HCT116 (cell line): Measurements from ENCODE around the gene TMEM244. TPM values are rescaled to one million over a fixed set of nuclear protein-coding genes. Genes with fewer than 3 reads are reported as not detected.

Experiments used
- ATAC-seq: fragments of 200-7000 bp; cut with Tn5 transposase; 2 replicates; pipeline ENCODE4 v1.9.1; 2020; ENCODE audit warnings: mild to moderate bottlenecking, moderate library complexity
- BruUV-seq: library from RNA; stranded (reverse); fragments of 400-500 nt; replicated peaks from 2 replicates; lab custom pipeline; 2021; lab: Mats Ljungman, UMichigan
- CTCF ChIA-PET: fragments of 300-600 bp; sonication (Branson Sonifier 250); formaldehyde crosslinking; loops from one replicate; lab custom pipeline; 2021; ENCODE audit warnings: antibody characterized with exemption; lab: Charles Lee
- POLR2A ChIA-PET: fragments of 300-600, 350-600 bp; sonication (Branson Sonifier 250); formaldehyde crosslinking; loops from one replicate; lab custom pipeline; 2021; ENCODE audit warnings: antibody characterized with exemption; lab: Charles Lee
- RAD21 ChIA-PET, 2 experiments: fragments of 300-600 bp; sonication (Branson Sonifier 250); formaldehyde crosslinking; loops; one replicate each; lab custom pipeline; 2023; ENCODE audit warnings: low total read pairs in 2 of 2; ENCODE audit not compliant: uncharacterized antibody in 2 of 2, unreplicated experiment in 2 of 2, low non-redundant PET in 1 of 2; lab: Charles Lee
- DNase-seq: peaks from one replicate; pipeline ENCODE4 v3.0.0-alpha.2; 2010; ENCODE audit warnings: low read depth, low spot score
- H2AFZ ChIP-seq: fragments of 200-600 bp; shearing (Covaris generic), sonication (generic); 2 replicates; pipeline ENCODE4 v1.6.1; 2017; ENCODE audit warnings: low read depth, mixed run types, mixed read lengths, antibody characterized with exemption, low read length; ENCODE audit not compliant: poor library complexity, severe bottlenecking
- H3K27ac ChIP-seq: 2 replicates; pipeline ENCODE4 v1.5.1; 2012; ENCODE audit warnings: low read depth, low read length
- H3K27me3 ChIP-seq: fragments of 200-600 bp; sonication (generic); 2 replicates; pipeline ENCODE4 v1.6.1; 2016; ENCODE audit warnings: mixed run types, low read length, mixed read lengths; ENCODE audit not compliant: insufficient read depth
- H3K36me3 ChIP-seq, 2 experiments: fragments of 200-500 bp in 1 of 2; fragments of 200-600 bp in 1 of 2; sonication (Bioruptor generic) in 1 of 2; sonication (generic) in 1 of 2; 2 replicates each; pipeline versions ENCODE4 v1.5.1 to v1.6.1; 2014 to 2016; ENCODE audit warnings: low read length in 2 of 2, inconsistent platforms in 1 of 2, mixed read lengths in 1 of 2, mixed run types in 1 of 2; ENCODE audit not compliant: insufficient read depth in 2 of 2, control insufficient read depth in 1 of 2
- H3K4me1 ChIP-seq, 2 experiments: fragments of 200-600 bp in 1 of 2; sonication (generic) in 1 of 2; 2 replicates each; pipeline versions ENCODE4 v1.5.1 to v1.6.1; 2012 to 2017; ENCODE audit warnings: low read length in 2 of 2, inconsistent platforms in 1 of 2, mild to moderate bottlenecking in 1 of 2, mixed read lengths in 1 of 2, mixed run types in 1 of 2, moderate library complexity in 1 of 2; ENCODE audit not compliant: insufficient read depth in 2 of 2, control insufficient read depth in 1 of 2
- H3K4me2 ChIP-seq: fragments of 200-600 bp; sonication (generic); 2 replicates; pipeline ENCODE4 v1.6.1; 2017; ENCODE audit warnings: mixed run types, low read length, mixed read lengths
- H3K4me3 ChIP-seq, 2 experiments: fragments of 200-600 bp in 1 of 2; sonication (generic) in 1 of 2; replicated peaks in 1 of 2; 2 replicates each; pipeline ENCODE4 v1.5.1; 2011 to 2016; ENCODE audit warnings: low read length in 2 of 2, control low read depth in 1 of 2, low read depth in 1 of 2, mild to moderate bottlenecking in 1 of 2, mixed read lengths in 1 of 2, mixed run types in 1 of 2
- H3K79me2 ChIP-seq: fragments of 200-600 bp; sonication (generic); 2 replicates; pipeline ENCODE4 v1.6.1; 2017; ENCODE audit warnings: mild to moderate bottlenecking, mixed run types, low read length, moderate library complexity, mixed read lengths; ENCODE audit not compliant: insufficient read depth
- H3K9ac ChIP-seq: fragments of 200-600 bp; sonication (generic); 2 replicates; pipeline ENCODE4 v1.6.1; 2016; ENCODE audit warnings: low read length, mixed read lengths
- H3K9me2 ChIP-seq: fragments of 200-600 bp; sonication (generic), shearing (Covaris generic); 2 replicates; pipeline ENCODE4 v1.6.1; 2017; ENCODE audit warnings: mixed run types, mild to moderate bottlenecking, moderate library complexity; ENCODE audit not compliant: insufficient read depth
- H3K9me3 ChIP-seq, 2 experiments: fragments of 200-500 bp in 1 of 2; fragments of 200-600 bp in 1 of 2; sonication (Bioruptor generic) in 1 of 2; sonication (generic) in 1 of 2; 2 replicates each; pipeline ENCODE4 v1.6.1; 2014 to 2017; ENCODE audit warnings: low read length in 2 of 2, mixed read lengths in 2 of 2, inconsistent platforms in 1 of 2, low read depth in 1 of 2, mild to moderate bottlenecking in 1 of 2, mixed run types in 1 of 2, moderate library complexity in 1 of 2; ENCODE audit not compliant: control insufficient read depth in 1 of 2, insufficient read depth in 1 of 2
- H4K20me1 ChIP-seq: fragments of 200-600 bp; sonication (generic), shearing (Covaris generic); 2 replicates; pipeline ENCODE4 v1.6.1; 2017; ENCODE audit warnings: mixed run types, mild to moderate bottlenecking, moderate library complexity; ENCODE audit not compliant: insufficient read depth
- CBX3 ChIP-seq: IDR thresholded peaks from 2 replicates; pipeline ENCODE4 v1.6.1; 2012; ENCODE audit warnings: low read depth
- EGR1 ChIP-seq: IDR thresholded peaks from 2 replicates; pipeline ENCODE4 v1.6.1; 2012; ENCODE audit warnings: low read depth
- ELF1 ChIP-seq: IDR thresholded peaks from 2 replicates; pipeline ENCODE4 v1.6.1; 2012; ENCODE audit warnings: low read depth, borderline replicate concordance
- EZH2 ChIP-seq: fragments of 200-600 bp; sonication (generic); IDR thresholded peaks from 2 replicates; pipeline ENCODE4 v1.6.1; 2017; ENCODE audit warnings: antibody characterized with exemption, mixed run types
- FOSL1 ChIP-seq: IDR thresholded peaks from 2 replicates; pipeline ENCODE4 v1.6.1; 2012; ENCODE audit warnings: low read depth
- JUND ChIP-seq: IDR thresholded peaks from 2 replicates; pipeline ENCODE4 v1.6.1; 2012
- POLR2A ChIP-seq: IDR thresholded peaks from 2 replicates; pipeline ENCODE4 v1.7.0; 2011; ENCODE audit warnings: borderline replicate concordance; ENCODE audit not compliant: insufficient read depth, insufficient read length; ENCODE audit errors: extremely low read depth
- SRF ChIP-seq: IDR thresholded peaks from 2 replicates; pipeline ENCODE4 v1.6.1; 2012; ENCODE audit warnings: low read depth
- TCF7L2 ChIP-seq: IDR thresholded peaks from 2 replicates; pipeline ENCODE4 v1.7.0; 2011; ENCODE audit warnings: borderline replicate concordance, inconsistent platforms; ENCODE audit not compliant: insufficient read depth, insufficient read length; ENCODE audit errors: extremely low read depth
- YY1 ChIP-seq: IDR thresholded peaks from 2 replicates; pipeline ENCODE4 v1.6.1; 2011; ENCODE audit warnings: low read length, low read depth, moderate library complexity, mild to moderate bottlenecking; ENCODE audit not compliant: insufficient replicate concordance; ENCODE audit errors: extremely low read depth
- ZFX ChIP-seq: fragments of 450-650 bp; IDR thresholded peaks from 2 replicates; pipeline ENCODE4 v1.6.1; 2017
- ZNF274 ChIP-seq: fragments of 200-500 bp; sonication (Bioruptor generic); IDR thresholded peaks from 2 replicates; pipeline ENCODE4 v1.6.1; 2014; ENCODE audit warnings: mild to moderate bottlenecking, low read depth, low read length, inconsistent platforms
- intact Hi-C: fragments of 100-400 bp; cut with micrococcal nuclease; formaldehyde crosslinking; loops from 2 replicates; pipeline ENCODE4 v1.10.0; 2022
- total RNA-seq: library from RNA; stranded (reverse); gene quantifications from one replicate; pipeline ENCODE4 v1.2.1, GENCODE V29; 2021; ENCODE audit not compliant: unreplicated experiment
- TF ChIP-seq, protein P1 (sequence below), 3 experiments: fragments of 200-600 bp in 1 of 3; sonication (generic) in 1 of 3; IDR thresholded peaks in 2 of 3; conservative IDR thresholded peaks in 1 of 3; 2 replicates each; pipeline ENCODE4 v1.5.1; 2012 to 2017; ENCODE audit warnings: low read depth in 2 of 3, low read length in 2 of 3, antibody characterized with exemption in 1 of 3, borderline replicate concordance in 1 of 3, control low read depth in 1 of 3, mild to moderate bottlenecking in 1 of 3, mixed read lengths in 1 of 3, mixed run types in 1 of 3, moderate library complexity in 1 of 3; ENCODE audit not compliant: insufficient read depth in 1 of 3
- TF ChIP-seq, protein P2 (sequence below): IDR thresholded peaks from 2 replicates; pipeline ENCODE4 v1.6.1; 2012
- TF ChIP-seq, protein P3 (sequence below): IDR thresholded peaks from 2 replicates; pipeline ENCODE4 v1.6.1; 2012
- TF ChIP-seq, protein P4 (sequence below): IDR thresholded peaks from 2 replicates; pipeline ENCODE4 v1.6.1; 2011; ENCODE audit warnings: mild to moderate bottlenecking, low read length, moderate library complexity; ENCODE audit not compliant: insufficient replicate concordance; ENCODE audit errors: extremely low read depth
- TF ChIP-seq, protein P5 (sequence below): IDR thresholded peaks from 2 replicates; pipeline ENCODE4 v1.6.1; 2012; ENCODE audit warnings: low read depth

TMEM244 gene
- total RNA-seq, 1 experiment from 2014 or later = not detected

DNA sequence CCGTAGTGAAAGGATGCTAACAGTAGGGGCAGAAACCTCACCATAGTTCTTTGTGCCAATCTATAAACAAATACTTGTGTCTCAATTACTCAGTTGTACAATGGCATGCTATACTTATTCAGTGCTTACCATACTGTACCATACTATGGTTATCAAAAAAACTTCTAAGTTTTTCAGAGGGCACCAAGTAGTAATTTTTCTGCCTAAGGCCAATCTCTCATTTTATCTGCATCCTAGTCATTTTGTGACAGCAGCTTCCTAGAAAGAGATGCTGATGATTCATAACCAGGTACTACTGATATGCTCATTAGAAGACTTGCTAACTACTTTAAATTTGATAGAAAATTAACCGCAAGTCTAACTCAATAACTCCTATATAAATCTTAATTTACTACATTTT lies 42.9 kb downstream of the TMEM244 start (continued):
- TF ChIP-seq, protein P1, sequence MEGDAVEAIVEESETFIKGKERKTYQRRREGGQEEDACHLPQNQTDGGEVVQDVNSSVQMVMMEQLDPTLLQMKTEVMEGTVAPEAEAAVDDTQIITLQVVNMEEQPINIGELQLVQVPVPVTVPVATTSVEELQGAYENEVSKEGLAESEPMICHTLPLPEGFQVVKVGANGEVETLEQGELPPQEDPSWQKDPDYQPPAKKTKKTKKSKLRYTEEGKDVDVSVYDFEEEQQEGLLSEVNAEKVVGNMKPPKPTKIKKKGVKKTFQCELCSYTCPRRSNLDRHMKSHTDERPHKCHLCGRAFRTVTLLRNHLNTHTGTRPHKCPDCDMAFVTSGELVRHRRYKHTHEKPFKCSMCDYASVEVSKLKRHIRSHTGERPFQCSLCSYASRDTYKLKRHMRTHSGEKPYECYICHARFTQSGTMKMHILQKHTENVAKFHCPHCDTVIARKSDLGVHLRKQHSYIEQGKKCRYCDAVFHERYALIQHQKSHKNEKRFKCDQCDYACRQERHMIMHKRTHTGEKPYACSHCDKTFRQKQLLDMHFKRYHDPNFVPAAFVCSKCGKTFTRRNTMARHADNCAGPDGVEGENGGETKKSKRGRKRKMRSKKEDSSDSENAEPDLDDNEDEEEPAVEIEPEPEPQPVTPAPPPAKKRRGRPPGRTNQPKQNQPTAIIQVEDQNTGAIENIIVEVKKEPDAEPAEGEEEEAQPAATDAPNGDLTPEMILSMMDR (IDR thresholded peaks at IDR 0.05 in 2 of 3, conservative IDR thresholded peaks at IDR 0.05 in 1 of 3; ENCODE audit: borderline replicate concordance in 1 of 3, insufficient read depth in 1 of 3, low read depth in 2 of 3, low read length in 2 of 3) = no peak
- no peak for TF ChIP-seq CBX3
- TF ChIP-seq, protein P2, sequence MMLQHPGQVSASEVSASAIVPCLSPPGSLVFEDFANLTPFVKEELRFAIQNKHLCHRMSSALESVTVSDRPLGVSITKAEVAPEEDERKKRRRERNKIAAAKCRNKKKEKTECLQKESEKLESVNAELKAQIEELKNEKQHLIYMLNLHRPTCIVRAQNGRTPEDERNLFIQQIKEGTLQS = no peak
- no peak for TF ChIP-seq ZFX
- TF ChIP-seq ZNF274 = no peak
- no peak for TF ChIP-seq SRF
- no peak for TF ChIP-seq POLR2A
- TF ChIP-seq, protein P3, sequence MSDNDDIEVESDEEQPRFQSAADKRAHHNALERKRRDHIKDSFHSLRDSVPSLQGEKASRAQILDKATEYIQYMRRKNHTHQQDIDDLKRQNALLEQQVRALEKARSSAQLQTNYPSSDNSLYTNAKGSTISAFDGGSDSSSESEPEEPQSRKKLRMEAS = no peak
- TF ChIP-seq YY1 = no peak

DNA sequence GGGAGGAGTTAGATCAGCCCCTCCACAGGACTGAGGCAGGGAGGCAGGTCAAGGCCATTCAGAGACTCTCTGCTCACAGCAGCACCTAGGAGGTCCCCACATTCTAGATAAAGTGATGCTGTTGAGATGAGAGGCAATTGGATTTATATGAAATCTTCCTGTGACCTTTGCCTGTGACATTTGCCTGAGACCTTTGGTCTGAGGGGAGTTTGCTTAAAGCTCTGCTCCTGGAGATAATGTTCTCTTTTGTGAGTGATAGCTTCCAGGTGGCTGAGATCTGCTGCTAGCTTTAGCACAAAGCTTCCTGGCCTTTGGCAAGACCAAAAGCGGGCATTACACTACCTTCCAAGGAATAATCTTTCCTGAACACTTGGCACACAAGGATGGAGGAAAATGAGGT lies 43.3 kb downstream of the TMEM244 start:
- CTCF ChIA-PET = interaction anchor here (1.0 kb wide), 1 partner anchor 36 kb away, joined by 3 read pairs; no protein-coding TSS in a partner anchor
- RAD21 ChIA-PET = no interaction called here
- H3K9me3 ChIP-seq = no peaks in the 10 kb centered on the region
- no peaks in the 10 kb centered on the region for H3K27me3 ChIP-seq
- intact Hi-C loops = no loop called here
- no peaks in the 10 kb centered on the region for H3K79me2 ChIP-seq
- no peak overlapping the region for H3K27ac ChIP-seq
- H3K4me1 ChIP-seq = no peaks in the 10 kb centered on the region
- no peaks in the 10 kb centered on the region for H4K20me1 ChIP-seq
- ATAC-seq (no peak), DNase-seq (no peak)
- no peaks in the 10 kb centered on the region for H3K36me3 ChIP-seq
- H3K4me2 ChIP-seq = no peak overlapping the region
- peaks cover 8% of the 10 kb centered on the region; the same call in 1 of the 2 replicates for H3K9me2 ChIP-seq
- H3K9ac ChIP-seq = no peak overlapping the region
- BruUV-seq = no TSS peak
- H3K4me3 ChIP-seq = no peak overlapping the region
- POLR2A ChIA-PET = no interaction called here
- H2AFZ ChIP-seq = no peak overlapping the region
- TF ChIP-seq, protein P3 = no peak
- no peak for TF ChIP-seq FOSL1
- no peak for TF ChIP-seq JUND
- TF ChIP-seq ELF1 = no peak
- no peak for TF ChIP-seq POLR2A
- no peak for TF ChIP-seq ZNF274
- TF ChIP-seq CBX3 = no peak
- no peak for TF ChIP-seq ZFX
- no peak for TF ChIP-seq TCF7L2
- TF ChIP-seq, protein P4, sequence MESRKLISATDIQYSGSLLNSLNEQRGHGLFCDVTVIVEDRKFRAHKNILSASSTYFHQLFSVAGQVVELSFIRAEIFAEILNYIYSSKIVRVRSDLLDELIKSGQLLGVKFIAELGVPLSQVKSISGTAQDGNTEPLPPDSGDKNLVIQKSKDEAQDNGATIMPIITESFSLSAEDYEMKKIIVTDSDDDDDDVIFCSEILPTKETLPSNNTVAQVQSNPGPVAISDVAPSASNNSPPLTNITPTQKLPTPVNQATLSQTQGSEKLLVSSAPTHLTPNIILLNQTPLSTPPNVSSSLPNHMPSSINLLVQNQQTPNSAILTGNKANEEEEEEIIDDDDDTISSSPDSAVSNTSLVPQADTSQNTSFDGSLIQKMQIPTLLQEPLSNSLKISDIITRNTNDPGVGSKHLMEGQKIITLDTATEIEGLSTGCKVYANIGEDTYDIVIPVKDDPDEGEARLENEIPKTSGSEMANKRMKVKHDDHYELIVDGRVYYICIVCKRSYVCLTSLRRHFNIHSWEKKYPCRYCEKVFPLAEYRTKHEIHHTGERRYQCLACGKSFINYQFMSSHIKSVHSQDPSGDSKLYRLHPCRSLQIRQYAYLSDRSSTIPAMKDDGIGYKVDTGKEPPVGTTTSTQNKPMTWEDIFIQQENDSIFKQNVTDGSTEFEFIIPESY = no peak
- no peak for TF ChIP-seq SRF
- no peak for TF ChIP-seq EGR1
- no peak for TF ChIP-seq EZH2
- TF ChIP-seq, protein P5, sequence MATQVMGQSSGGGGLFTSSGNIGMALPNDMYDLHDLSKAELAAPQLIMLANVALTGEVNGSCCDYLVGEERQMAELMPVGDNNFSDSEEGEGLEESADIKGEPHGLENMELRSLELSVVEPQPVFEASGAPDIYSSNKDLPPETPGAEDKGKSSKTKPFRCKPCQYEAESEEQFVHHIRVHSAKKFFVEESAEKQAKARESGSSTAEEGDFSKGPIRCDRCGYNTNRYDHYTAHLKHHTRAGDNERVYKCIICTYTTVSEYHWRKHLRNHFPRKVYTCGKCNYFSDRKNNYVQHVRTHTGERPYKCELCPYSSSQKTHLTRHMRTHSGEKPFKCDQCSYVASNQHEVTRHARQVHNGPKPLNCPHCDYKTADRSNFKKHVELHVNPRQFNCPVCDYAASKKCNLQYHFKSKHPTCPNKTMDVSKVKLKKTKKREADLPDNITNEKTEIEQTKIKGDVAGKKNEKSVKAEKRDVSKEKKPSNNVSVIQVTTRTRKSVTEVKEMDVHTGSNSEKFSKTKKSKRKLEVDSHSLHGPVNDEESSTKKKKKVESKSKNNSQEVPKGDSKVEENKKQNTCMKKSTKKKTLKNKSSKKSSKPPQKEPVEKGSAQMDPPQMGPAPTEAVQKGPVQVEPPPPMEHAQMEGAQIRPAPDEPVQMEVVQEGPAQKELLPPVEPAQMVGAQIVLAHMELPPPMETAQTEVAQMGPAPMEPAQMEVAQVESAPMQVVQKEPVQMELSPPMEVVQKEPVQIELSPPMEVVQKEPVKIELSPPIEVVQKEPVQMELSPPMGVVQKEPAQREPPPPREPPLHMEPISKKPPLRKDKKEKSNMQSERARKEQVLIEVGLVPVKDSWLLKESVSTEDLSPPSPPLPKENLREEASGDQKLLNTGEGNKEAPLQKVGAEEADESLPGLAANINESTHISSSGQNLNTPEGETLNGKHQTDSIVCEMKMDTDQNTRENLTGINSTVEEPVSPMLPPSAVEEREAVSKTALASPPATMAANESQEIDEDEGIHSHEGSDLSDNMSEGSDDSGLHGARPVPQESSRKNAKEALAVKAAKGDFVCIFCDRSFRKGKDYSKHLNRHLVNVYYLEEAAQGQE = no peak
